ENCODE measurements around the gene TMEM45B.
"Not testable (repeated sequence)": the region's sequence is repeated elsewhere in the genome, so short reads cannot be mapped to it uniquely, and the experiment has no call there.

- not testable (repeated sequence) for TF ChIP-seq FOXM1 (IDR thresholded peaks at IDR 0.05; ENCODE audit: borderline replicate concordance); L3MBTL2 (conservative IDR thresholded peaks at IDR 0.05); BHLHE40 (IDR thresholded peaks at IDR 0.05; ENCODE audit: borderline replicate concordance); HDGF (IDR thresholded peaks at IDR 0.05; ENCODE audit: borderline replicate concordance); FOXA1 (IDR thresholded peaks at IDR 0.05); SUZ12 (IDR thresholded peaks at IDR 0.05); LEF1 (IDR thresholded peaks at IDR 0.05; ENCODE audit: borderline replicate concordance); NFRKB (IDR thresholded peaks at IDR 0.05); ELF4 (IDR thresholded peaks at IDR 0.05)
These were observed 31.7 kb downstream of the TMEM45B start for GRCh38 chr11:129847361-129847760.
